Cardiac fibroblast (primary cell): ENCODE measurements around the gene PRPF40A.

Experiments used
- DNase-seq, 2 donors: peaks; one replicate each; pipeline versions ENCODE4 v3.0.0 to v3.0.0-alpha.2; 2010; ENCODE audit warnings: low read depth in 2 of 2
- H3K4me3 ChIP-seq, 2 donors: replicated peaks in 1 of 2; 1 replicate in 1 of 2; 2 replicates in 1 of 2; pipeline ENCODE4 v1.5.1; 2011; ENCODE audit warnings: low read depth in 2 of 2, low read length in 2 of 2, mild to moderate bottlenecking in 2 of 2, moderate library complexity in 1 of 2
- CTCF ChIP-seq: IDR thresholded peaks from one replicate; pipeline ENCODE4 v1.5.1; 2011; ENCODE audit warnings: low read depth, mild to moderate bottlenecking, low read length, inconsistent platforms

The PRPF40A gene

DNA sequence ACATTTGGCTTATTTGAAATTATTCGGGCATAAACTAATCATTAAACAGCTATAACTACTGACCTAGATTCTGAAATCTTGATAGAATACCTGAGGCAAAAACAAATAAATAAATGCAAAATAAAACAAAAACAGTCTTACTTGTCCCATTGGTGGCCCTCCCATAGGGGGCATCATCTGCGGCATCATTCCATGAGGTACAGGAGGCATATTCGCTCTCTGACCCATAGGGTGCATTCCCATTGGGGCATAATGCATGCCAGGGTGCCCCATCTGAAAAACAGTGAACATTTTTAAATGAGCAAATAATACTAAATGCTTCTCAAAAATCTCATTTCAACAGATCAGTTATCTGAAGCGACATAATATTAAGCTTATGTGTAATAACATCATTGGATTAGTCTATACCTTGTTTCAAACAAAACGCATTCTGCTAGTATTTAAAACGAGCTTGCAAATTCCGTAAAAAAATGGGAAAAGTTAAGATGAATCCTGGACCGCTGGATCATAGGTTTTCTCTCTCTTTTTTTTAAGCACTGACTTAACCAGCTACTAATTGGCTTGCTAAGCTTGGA is 1.3 kb downstream of the PRPF40A start:
- DNase-seq = peak; percentile 20 to 53

GRCh38 chr2:152715112-152715511 is 2.1 kb downstream of the PRPF40A start:
- H3K4me3 ChIP-seq = no peak overlapping the region
- no peak for DNase-seq
- TF ChIP-seq CTCF = no peak

More for the DNA sequence above, 1.3 kb downstream of the PRPF40A start:
- H3K4me3 ChIP-seq = peak overlapping the region; percentile 88 to 89
- peak; percentile 66 for TF ChIP-seq CTCF

- no peak overlapping the region for H3K4me3 ChIP-seq
- no peak for TF ChIP-seq CTCF
- peak in 1 of 2 donors; percentile 25 for DNase-seq
Measured at GRCh38 chr2:152710713-152711112, 6.5 kb downstream of the PRPF40A start.

- no peak for DNase-seq
Measured at GRCh38 chr2:152708742-152709141, 8.5 kb downstream of the PRPF40A start.

GRCh38 chr2:152706477-152707021 is 10.7 kb downstream of the PRPF40A start:
- no peak for DNase-seq
- no peak for TF ChIP-seq CTCF
- no peak overlapping the region for H3K4me3 ChIP-seq

More at GRCh38 chr2:152708742-152709141, 8.5 kb downstream of the PRPF40A start:
- no peak for TF ChIP-seq CTCF
- no peak overlapping the region for H3K4me3 ChIP-seq

GRCh38 chr2:152701198-152701597 is 16.1 kb downstream of the PRPF40A start:
- no peak for TF ChIP-seq CTCF
- no peak for DNase-seq
- H3K4me3 ChIP-seq = no peak overlapping the region

DNA sequence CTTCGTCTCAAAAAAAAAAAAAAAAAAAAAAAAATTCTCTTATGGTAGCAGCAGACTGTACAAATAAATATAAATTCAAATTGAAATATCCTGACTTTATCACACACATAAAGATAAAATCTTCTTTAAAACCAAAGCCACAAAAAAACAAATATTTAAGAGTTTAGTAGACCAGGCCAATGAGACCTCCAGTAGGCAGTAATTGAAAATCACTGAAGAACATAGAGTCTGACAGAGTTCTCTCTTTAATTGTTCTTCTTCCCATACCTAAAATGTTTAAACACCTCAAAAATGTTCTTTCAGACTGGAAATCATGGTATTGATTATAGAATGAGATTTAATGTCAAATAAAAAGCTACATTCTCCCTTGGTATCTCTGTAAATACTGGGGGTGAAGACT is 20.8 kb downstream of the PRPF40A start:
- DNase-seq = no peak
- H3K4me3 ChIP-seq = no peak overlapping the region
- no peak for TF ChIP-seq CTCF
